ENCODE data around the gene SERPINC1.

DNA sequence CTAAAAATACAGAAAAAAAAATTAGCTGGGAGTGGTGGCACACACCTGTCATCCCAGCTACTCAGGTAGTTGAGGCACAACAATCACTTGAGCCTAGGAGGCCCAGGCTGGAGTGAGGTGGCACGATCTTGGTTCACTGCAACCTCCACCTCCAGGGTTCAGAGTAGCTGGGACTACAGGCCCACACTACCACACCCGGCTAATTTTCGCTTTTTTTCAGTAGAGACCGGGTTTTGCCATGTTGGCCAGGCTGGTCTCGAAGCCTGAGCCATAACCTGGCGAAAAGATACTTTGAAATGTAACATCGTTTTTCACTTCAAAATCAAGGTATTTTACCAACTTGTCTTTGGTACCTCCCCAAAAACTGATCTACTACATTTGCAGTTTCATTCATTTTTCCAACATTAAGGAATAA lies 55.4 kb downstream of the SERPINC1 start:
- TF ChIP-seq POLR2A (IDR thresholded peaks at IDR 0.05) (no peak), POLR2AphosphoS5 (IDR thresholded peaks at IDR 0.05) (no peak), EP300 (IDR thresholded peaks at IDR 0.05) (no peak)
- TF ChIP-seq, protein P1, sequence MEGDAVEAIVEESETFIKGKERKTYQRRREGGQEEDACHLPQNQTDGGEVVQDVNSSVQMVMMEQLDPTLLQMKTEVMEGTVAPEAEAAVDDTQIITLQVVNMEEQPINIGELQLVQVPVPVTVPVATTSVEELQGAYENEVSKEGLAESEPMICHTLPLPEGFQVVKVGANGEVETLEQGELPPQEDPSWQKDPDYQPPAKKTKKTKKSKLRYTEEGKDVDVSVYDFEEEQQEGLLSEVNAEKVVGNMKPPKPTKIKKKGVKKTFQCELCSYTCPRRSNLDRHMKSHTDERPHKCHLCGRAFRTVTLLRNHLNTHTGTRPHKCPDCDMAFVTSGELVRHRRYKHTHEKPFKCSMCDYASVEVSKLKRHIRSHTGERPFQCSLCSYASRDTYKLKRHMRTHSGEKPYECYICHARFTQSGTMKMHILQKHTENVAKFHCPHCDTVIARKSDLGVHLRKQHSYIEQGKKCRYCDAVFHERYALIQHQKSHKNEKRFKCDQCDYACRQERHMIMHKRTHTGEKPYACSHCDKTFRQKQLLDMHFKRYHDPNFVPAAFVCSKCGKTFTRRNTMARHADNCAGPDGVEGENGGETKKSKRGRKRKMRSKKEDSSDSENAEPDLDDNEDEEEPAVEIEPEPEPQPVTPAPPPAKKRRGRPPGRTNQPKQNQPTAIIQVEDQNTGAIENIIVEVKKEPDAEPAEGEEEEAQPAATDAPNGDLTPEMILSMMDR (IDR thresholded peaks at IDR 0.05), result no peak

Measured in suprapubic skin (tissue), 4 donors.